ENCODE data around the gene ENDOG.
"Not testable (repeated sequence)": the region's sequence is repeated elsewhere in the genome, so short reads cannot be mapped to it uniquely, and the experiment has no call there.

ENDOG gene

DNA sequence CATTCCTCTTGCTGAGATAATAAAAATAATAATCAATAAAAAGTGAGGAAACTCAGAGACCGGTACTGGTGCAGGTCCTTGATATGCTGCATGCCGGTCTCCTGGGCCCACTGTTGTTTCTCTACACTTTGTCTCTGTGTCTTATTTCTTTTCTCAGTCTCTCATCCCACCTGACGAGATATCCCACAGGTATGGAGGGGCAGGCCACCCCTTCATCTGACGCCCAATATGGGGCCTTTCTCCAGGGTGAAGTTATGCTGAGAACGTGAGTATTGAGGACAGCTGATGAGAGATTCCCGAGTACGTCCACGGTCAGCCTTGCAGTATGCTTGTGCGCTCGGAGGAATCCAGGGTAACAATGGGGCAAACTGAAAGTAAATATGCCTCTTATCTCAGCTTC is 32.7 kb downstream of the ENDOG start:
- DNase-seq (ENCODE audit: low read depth, low spot score); H3K4me3 ChIP-seq (ENCODE audit: low read length): not testable (repeated sequence)

DNA sequence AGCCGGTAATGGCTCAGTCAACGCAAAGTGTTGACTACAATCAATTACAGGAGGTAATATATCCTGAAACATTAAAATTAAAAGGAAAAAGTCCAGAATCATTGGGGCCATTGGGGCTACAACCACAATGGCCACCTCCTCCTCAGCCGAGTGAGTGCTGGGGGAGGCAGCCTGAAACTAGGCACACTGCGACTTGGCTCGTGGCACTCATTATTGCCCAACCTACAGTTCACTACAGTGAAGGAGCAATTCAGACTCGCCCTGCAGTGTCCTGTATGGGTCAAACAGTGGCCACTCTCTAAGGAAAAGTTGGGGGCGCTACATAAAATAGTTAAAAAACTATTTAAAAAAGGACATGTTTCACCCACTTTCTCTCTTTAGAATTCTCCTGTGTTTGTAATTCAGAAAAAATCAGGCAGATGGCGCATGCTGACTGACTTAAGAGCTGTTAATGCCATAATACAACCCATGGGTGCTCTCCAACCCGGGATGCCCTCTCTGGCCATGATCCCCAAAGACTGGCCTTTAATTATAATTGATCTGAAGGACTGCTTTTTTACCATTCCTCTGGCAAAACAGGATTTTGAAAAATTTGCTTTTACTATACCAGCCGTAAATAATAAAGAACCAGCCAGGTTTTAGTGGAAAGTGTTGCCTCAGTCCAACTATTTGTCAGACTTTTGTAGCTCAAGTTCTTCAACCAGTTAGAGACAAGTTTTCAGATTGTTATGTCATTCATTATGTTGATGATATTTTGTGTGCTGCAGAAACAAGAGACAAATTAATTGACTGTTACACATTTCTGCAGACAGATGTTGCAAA is 33.7 kb downstream of the ENDOG start:
- DNase-seq (ENCODE audit: low read depth, low spot score) = peak; percentile 29
- H3K4me3 ChIP-seq (ENCODE audit: low read length) = not testable (repeated sequence)

DNA sequence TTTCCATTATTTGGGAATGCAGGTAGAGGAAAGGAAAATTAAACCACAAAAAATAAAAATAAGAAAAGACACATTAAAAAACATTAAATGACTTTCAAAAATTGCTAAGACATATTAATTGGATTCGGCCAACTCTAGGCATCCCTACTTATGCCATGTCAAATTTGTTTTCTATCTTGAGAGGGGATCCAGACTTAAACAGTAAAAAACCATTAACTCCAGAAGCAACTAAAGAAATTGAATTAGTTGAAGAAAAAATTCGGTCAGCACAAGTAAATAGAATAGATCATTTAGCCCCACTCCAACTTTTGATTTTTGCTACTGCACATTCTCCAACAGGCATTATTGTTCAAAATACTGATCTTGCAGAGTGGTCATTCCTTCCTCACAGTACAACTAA is 34.3 kb downstream of the ENDOG start:
- not testable (repeated sequence) for DNase-seq (ENCODE audit: low read depth, low spot score); H3K4me3 ChIP-seq (ENCODE audit: low read length)

DNA sequence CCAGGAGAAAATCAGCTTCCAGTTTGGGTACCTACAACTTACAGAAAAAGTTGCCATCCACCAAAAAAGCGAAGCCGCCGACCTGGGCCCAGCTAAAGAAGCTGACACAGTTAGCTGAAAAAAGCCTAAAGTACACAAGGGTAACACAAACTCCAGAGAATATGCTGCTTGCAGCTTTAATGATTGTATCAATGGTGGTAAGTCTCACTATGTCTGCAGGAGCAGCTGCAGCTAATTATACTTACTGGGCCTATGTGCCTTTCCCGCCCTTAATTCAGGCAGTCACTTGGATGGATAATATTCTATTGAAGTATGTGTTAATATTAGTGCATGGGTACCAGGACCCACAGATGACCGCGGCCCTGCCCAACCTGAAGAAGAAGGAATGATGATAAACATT is 36.2 kb downstream of the ENDOG start:
- DNase-seq (ENCODE audit: low read depth, low spot score); H3K4me3 ChIP-seq (ENCODE audit: low read length): not testable (repeated sequence)

GRCh38 chr9:128858476-128858875 is 40.2 kb downstream of the ENDOG start:
- not testable (repeated sequence) for H3K4me3 ChIP-seq (ENCODE audit: low read length); DNase-seq (ENCODE audit: low read depth, low spot score)

- no peak for DNase-seq (ENCODE audit: low read depth, low spot score)
- H3K4me3 ChIP-seq (ENCODE audit: low read length) = no peak overlapping the region
These were observed 42.6 kb downstream of the ENDOG start for GRCh38 chr9:128860937-128861336.

- no peak for DNase-seq (ENCODE audit: low read depth, low spot score)
- H3K4me3 ChIP-seq (ENCODE audit: low read length) = no peak overlapping the region
These were observed 43.2 kb downstream of the ENDOG start for GRCh38 chr9:128861501-128861900.

GRCh38 chr9:128862401-128862851 is 44.1 kb downstream of the ENDOG start:
- H3K4me3 ChIP-seq (ENCODE audit: low read length) = no peak overlapping the region

DNA sequence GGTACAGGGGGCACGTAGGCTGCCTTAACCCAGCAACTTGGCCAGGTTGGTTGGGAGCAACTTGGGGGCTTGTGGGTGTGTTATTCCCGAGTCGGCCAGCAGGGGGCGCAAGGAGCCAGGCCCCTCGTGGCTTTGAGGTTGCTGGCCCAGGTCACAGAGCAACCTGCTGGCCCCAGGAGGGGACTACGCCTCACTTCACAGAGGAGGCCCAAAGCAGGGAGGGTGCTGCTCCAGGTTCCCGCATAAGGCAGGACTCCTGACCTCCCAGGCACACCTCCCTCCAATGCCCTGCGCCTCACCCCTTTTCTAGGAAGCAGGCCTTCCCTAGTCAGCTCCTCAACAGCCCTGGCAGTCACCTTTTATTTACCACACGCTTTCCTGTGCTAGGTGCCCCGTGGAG is 45.3 kb downstream of the ENDOG start:
- H3K4me3 ChIP-seq (ENCODE audit: low read length) = no peak overlapping the region
- peak; percentile 66 for DNase-seq (ENCODE audit: low read depth, low spot score)

More at GRCh38 chr9:128862401-128862851, 44.1 kb downstream of the ENDOG start:
- no peak for DNase-seq (ENCODE audit: low read depth, low spot score)

GRCh38 chr9:128870128-128870940 is 52.0 kb downstream of the ENDOG start:
- no peak for DNase-seq (ENCODE audit: low read depth, low spot score)

DNA sequence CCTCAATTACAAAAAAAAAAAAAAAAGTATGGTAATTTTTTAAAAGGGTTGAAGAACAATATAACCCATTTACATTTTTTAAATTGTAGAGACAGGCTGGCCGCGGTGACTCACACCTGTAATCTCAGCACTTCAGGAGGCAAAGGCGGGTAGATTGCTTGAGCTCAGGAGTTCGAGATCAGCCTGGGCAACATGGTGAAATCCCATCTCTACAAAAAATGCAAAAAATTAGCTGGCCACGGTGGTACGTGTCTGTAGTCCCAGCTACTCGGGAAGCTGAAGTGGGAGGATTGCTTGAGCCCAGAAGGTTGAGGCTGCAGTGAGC is 52.6 kb downstream of the ENDOG start:
- not testable (repeated sequence) for DNase-seq (ENCODE audit: low read depth, low spot score); H3K4me3 ChIP-seq (ENCODE audit: low read length)

More at GRCh38 chr9:128870128-128870940, 52.0 kb downstream of the ENDOG start:
- H3K4me3 ChIP-seq (ENCODE audit: low read length) = no peak overlapping the region

Data from Jurkat, Clone E6-1 (cell line).